ENCODE measurements around the gene PDZD2.
A peak's percentile ranks its signal among the peaks of the same experiment; 100 is the strongest.
"Not testable (repeated sequence)": the region's sequence is repeated elsewhere in the genome, so short reads cannot be mapped to it uniquely, and the experiment has no call there.

PDZD2 gene

DNA sequence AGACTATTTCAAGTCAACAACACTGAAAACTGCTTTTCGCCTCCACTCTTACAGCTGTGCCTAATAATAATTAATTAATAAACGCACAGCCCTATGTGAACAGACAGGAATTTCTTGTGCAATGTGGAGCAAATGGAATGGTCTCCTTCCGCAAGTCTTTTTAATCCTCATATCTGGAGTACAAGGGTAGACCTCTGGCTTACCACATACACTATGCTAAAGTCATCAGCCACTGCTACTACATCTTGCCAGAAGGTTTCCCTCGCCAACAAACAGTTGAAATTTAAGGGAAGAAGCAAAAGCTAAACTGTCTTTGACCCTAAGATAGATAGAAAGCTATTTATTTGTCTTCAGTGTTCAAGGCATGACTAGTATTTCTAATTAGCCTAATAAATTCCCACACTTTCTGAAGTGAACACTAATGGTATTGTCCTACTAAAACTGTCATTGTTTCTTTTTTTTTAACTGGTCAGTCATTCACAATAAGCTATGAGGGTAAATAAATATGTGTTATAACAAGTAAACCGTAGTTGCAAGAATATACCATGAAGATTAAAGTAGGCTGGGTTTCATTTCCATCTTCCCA, 471.3 kb downstream of the PDZD2 start:
- Mint-ChIP-seq H3K27me3 (no peaks in the 10 kb centered on the region), H3K36me3 (ENCODE audit: low read depth) (peaks cover 89% of the 10 kb centered on the region), H3K27ac (no peak overlapping the region), H3K9me3 (no peaks in the 10 kb centered on the region), H3K4me3 (no peak overlapping the region), H3K4me1 (ENCODE audit: low read depth) (peaks cover 14% of the 10 kb centered on the region)
- DNase-seq: no peak

DNA sequence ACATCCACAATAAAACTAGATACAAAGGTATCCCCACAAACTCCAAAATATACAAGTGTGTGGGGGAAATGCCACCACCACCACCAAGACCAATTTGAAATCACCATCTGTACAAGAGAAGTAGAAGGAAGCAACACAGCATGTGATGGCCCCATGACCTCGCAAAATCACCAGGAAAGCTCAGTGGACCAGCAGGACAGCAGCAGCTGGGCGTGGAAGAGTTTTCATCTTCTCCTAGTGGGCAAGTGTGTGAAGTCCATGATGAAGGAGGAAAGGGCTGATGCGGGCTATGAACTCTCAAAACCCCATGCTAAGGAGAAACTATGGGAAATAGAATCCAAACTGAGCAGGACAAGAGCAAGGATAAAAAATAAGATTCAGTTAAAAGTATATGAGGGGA, 477.1 kb downstream of the PDZD2 start:
- peak overlapping the region; percentile 92 for H3K27ac Mint-ChIP-seq
- peaks cover 89% of the 10 kb centered on the region for H3K36me3 Mint-ChIP-seq (ENCODE audit: low read depth)
- no peaks in the 10 kb centered on the region for H3K9me3 Mint-ChIP-seq
- DNase-seq: no peak
- no peaks in the 10 kb centered on the region for H3K27me3 Mint-ChIP-seq
- no peak overlapping the region for H3K4me3 Mint-ChIP-seq
- peaks cover 51% of the 10 kb centered on the region for H3K4me1 Mint-ChIP-seq (ENCODE audit: low read depth)

DNA sequence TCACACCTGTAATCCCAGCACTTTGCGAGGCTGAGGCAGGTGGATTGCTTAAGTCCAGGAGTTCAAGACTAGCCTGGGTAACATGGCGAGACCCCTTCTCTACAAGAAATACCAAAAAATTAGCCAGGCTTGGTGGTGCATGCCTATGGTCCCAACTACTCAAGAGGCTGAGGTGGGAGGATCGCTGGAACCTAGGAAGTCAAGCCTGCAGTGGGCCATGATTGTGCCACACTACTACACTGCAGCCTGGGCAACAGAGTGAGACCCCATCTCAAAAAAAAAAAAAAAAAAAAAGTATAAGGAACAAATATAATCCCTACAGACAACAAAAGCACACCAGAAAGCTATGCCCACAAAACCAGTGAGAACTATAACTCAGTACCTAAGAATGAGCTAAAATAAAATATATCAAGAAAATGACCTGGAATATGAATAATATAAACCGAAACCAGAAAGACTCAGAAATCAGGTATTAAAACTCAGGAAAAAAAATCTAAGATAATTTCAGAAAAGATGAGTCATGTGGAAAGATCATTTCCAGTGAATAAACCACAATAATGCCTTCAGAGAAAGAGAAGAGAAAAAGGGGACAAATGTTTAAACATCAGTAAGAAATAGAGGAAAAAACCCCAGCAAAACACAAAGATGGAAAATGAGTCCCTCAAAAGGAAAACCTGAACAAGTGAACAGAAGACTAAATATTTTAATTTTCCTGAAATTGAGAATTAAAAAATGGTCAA, 477.8 kb downstream of the PDZD2 start:
- H3K9me3 Mint-ChIP-seq: no peaks in the 10 kb centered on the region
- no peaks in the 10 kb centered on the region for H3K27me3 Mint-ChIP-seq
- peaks cover 51% of the 10 kb centered on the region for H3K4me1 Mint-ChIP-seq (ENCODE audit: low read depth)
- H3K27ac Mint-ChIP-seq: peak overlapping the region; percentile 92
- DNase-seq: no peak
- H3K4me3 Mint-ChIP-seq: peak overlapping the region; percentile 42
- H3K36me3 Mint-ChIP-seq (ENCODE audit: low read depth): peaks cover 88% of the 10 kb centered on the region

DNA sequence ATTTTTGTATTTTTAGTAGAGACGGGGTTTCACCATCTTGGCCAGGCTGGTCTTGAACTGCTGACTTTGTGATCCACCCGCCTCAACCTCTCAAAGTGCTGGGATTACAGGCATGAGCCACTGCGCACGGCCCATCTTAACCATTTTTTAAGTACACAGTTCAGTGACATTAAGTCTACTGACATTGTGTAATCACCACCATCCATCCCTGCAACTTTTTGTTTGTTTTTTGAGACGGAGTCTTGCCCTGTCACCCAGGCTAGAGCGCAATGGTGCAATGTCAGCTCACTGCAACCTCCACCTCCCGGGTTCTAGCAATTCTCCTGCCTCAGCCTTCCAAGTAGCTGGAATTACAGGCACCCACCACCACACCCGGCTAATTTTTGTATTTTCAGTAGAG, 480.0 kb downstream of the PDZD2 start:
- H3K36me3 Mint-ChIP-seq (ENCODE audit: low read depth): peaks cover 91% of the 10 kb centered on the region
- DNase-seq, H3K9me3 Mint-ChIP-seq, H3K27me3 Mint-ChIP-seq, H3K4me3 Mint-ChIP-seq: not testable (repeated sequence)
- H3K27ac Mint-ChIP-seq: peak overlapping the region; percentile 77
- H3K4me1 Mint-ChIP-seq (ENCODE audit: low read depth): peaks cover 70% of the 10 kb centered on the region

DNA sequence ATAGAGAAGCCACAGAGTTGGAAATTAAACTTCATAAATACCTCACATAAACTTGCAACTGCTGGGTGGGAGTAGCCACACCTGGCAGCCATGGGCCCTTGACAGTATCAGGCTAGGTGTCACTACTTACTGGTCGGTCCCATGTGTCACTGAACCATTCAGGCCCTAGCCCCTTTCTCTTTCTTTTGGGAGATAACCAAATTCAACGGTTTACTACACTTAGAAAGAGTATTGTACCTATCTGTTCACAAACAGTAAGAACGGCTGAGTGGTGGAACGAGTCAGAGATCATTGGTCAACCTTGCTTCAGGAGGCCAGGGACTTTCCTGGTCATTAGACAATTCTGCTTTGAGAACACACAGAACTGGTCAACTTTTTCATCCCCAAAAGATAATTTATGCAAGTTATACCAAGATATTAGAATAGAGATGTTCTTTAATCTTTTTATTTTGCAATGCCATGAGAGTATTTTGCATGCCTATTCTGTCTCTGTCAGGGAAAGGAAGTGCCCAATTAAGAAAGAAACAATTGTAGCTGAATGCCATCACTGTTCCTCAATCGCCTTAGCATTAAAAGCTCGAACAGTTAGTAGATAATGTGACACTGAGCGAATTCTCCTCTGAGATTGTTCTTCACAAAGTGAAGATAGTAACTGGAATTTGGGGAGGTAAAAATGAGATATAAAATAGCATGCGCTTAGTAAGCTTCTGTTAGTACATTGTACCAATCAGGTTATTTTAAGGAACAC, 484.3 kb downstream of the PDZD2 start:
- peak overlapping the region; percentile 30 for H3K27ac Mint-ChIP-seq
- peaks cover 92% of the 10 kb centered on the region for H3K36me3 Mint-ChIP-seq (ENCODE audit: low read depth)
- H3K4me3 Mint-ChIP-seq: no peak overlapping the region

DNA sequence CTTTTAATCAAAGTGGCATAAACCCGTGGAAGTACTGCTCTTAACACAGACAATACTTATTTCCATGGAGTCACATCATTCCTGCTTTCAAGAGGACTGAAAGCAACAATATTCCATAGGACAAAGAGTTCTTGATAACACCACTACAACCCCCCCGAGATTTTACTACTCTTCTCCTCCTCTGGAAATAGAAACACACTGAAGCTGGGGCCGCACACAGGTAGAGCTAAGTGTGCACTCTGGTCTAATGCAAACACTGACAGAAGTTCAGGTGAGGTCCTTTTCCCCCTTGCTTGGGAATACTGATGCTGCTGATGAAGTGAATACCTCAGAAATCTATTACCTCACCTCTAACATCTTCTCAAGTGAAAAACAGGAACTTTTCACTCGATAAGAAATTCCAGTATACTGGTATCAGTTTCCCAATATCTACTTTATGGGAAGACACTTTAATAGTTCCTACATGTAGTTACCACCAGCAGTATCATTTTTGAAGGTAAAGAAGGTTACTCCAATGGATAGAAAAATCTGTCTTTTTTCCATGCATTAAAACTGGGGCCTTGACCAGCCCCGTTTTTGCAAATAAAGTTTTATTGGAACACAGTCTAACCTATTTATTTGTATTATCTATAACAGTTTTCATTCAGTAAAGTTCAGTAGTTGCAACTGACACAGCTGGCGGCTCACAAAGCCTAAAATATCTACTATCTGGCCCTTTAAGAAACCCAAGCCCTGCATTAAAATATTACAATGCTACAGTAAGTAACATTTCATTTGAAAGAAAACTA, 485.2 kb downstream of the PDZD2 start:
- H3K4me1 Mint-ChIP-seq (ENCODE audit: low read depth): peaks cover 62% of the 10 kb centered on the region
- no peak overlapping the region for H3K4me3 Mint-ChIP-seq
- H3K27ac Mint-ChIP-seq: peak overlapping the region; percentile 5
- H3K27me3 Mint-ChIP-seq: no peaks in the 10 kb centered on the region
- no peak for DNase-seq
- H3K9me3 Mint-ChIP-seq: no peaks in the 10 kb centered on the region
- H3K36me3 Mint-ChIP-seq (ENCODE audit: low read depth): peaks cover 91% of the 10 kb centered on the region

More for the DNA sequence above, 484.3 kb downstream of the PDZD2 start:
- Mint-ChIP-seq H3K27me3 (no peaks in the 10 kb centered on the region), H3K4me1 (ENCODE audit: low read depth) (peaks cover 61% of the 10 kb centered on the region), H3K9me3 (no peaks in the 10 kb centered on the region)
- no peak for DNase-seq

DNA sequence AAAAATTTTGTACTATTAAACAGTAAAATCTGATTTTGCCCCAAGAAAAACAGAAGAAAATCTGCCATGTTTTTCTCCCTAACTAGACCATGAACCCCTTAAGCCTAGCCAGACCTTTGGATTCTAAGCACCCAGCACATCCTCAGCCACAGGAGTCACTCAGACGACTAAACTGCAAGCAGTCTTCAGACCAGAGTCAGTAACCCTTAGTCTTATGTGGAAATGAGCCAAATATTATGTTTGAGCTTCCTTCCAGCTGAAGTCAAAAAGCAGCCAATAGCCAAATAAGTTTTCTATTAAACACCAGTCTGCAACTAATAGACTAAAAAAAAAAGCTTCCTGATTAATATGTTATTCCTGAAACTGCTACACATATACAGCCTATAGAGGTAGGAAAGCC, 487.8 kb downstream of the PDZD2 start:
- no peak for DNase-seq
- H3K27ac Mint-ChIP-seq: peak overlapping the region; percentile 55
- peaks cover 71% of the 10 kb centered on the region for H3K4me1 Mint-ChIP-seq (ENCODE audit: low read depth)
- no peaks in the 10 kb centered on the region for H3K27me3 Mint-ChIP-seq
- H3K4me3 Mint-ChIP-seq: no peak overlapping the region
- H3K9me3 Mint-ChIP-seq: no peaks in the 10 kb centered on the region
- peaks cover 93% of the 10 kb centered on the region for H3K36me3 Mint-ChIP-seq (ENCODE audit: low read depth)

DNA sequence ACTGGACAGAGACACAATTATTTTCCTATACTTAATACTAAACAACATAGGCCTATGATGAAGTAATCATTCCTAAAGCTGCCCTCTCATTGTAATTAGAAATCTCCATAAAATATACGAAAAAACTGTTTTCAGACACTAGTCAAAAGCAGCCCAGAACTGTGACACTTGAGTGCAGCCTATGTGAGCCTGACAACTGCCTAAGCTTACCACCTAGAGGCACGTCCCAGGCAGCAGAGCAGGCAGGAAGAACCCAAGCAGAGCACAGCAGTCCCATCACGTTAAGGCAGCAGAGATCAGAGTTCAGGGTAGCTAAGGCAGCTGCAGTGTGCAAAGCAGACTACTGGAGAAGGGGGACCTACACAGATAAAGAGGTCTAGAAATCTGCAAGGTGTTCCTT, 488.8 kb downstream of the PDZD2 start:
- peaks cover 65% of the 10 kb centered on the region for H3K4me1 Mint-ChIP-seq (ENCODE audit: low read depth)
- DNase-seq: no peak
- H3K9me3 Mint-ChIP-seq: no peaks in the 10 kb centered on the region
- no peak overlapping the region for H3K4me3 Mint-ChIP-seq
- H3K36me3 Mint-ChIP-seq (ENCODE audit: low read depth): peaks cover 89% of the 10 kb centered on the region
- H3K27ac Mint-ChIP-seq: peak overlapping the region; percentile 53
- H3K27me3 Mint-ChIP-seq: no peaks in the 10 kb centered on the region

DNA sequence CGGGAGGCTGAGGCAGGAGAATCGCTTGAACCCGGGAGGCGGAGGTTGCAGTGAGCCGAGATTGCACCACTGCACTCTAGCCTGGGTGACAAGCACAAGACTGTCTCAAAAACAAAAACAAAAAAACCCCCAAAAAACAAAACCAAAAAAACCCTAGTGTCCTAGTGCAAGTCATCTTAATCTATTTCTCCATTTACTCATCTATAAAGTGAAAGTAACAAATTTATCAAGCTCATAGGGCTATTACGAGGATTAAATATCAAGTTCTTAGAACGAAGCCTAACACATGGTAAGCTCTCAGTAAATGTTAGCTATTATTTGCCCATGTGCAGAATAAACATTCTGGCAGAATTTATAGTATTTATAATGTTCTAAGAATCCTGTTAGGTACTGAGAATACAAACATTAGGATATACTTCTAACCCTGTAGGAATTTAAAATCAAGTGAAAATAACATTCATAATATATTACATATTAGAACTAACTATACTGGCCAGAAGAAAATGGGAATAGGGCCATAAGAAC, 490.2 kb downstream of the PDZD2 start:
- Mint-ChIP-seq H3K9me3 (no peaks in the 10 kb centered on the region), H3K36me3 (ENCODE audit: low read depth) (peaks cover 87% of the 10 kb centered on the region), H3K27me3 (no peaks in the 10 kb centered on the region), H3K4me1 (ENCODE audit: low read depth) (peaks cover 61% of the 10 kb centered on the region), H3K4me3 (no peak overlapping the region), H3K27ac (peak overlapping the region; percentile 79)
- no peak for DNase-seq

DNA sequence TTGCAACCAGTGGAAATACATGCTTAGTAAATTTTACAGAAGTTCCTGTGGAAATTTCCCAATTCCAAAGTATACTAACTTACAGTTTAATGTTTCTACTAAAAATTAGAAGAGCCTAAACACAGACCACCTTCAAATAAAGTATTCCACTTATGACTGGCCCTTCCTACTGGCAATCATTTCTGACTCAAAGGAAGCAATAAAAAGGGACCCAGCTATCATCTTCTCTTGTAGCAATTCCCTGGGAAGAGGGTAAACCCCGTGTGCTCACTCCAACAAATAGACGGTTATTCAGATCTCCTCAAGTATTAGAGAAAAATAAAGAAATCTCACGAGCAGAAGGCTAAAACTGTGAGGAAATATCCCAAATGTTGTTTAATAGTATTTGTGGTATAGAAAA, 491.9 kb downstream of the PDZD2 start:
- H3K36me3 Mint-ChIP-seq (ENCODE audit: low read depth): peaks cover 84% of the 10 kb centered on the region
- H3K9me3 Mint-ChIP-seq: no peaks in the 10 kb centered on the region
- peaks cover 61% of the 10 kb centered on the region for H3K4me1 Mint-ChIP-seq (ENCODE audit: low read depth)
- no peak overlapping the region for H3K27ac Mint-ChIP-seq
- DNase-seq: no peak
- H3K27me3 Mint-ChIP-seq: no peaks in the 10 kb centered on the region
- no peak overlapping the region for H3K4me3 Mint-ChIP-seq

DNA sequence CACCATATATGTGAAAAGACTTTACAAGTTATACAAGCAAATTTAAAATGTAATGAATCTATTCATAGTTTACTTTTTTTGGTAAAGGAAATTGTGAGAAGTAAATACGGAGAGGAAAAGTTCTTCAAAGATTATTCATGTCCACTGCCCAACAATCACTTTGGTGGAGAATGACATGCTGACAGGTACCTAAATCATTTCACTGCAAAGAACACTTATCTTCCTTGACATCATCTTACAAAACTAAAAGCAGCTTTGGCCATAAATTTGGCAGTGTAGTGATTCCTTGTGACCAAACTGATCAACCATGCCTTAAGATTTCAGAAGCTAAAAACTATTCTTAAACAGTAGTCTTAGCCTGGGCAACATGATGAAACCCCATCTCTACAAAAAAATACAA, 492.7 kb downstream of the PDZD2 start:
- Mint-ChIP-seq H3K9me3 (no peaks in the 10 kb centered on the region), H3K27me3 (no peaks in the 10 kb centered on the region), H3K27ac (peak overlapping the region; percentile 57), H3K4me3 (no peak overlapping the region), H3K36me3 (ENCODE audit: low read depth) (peaks cover 84% of the 10 kb centered on the region), H3K4me1 (ENCODE audit: low read depth) (peaks cover 53% of the 10 kb centered on the region)
- no peak for DNase-seq

DNA sequence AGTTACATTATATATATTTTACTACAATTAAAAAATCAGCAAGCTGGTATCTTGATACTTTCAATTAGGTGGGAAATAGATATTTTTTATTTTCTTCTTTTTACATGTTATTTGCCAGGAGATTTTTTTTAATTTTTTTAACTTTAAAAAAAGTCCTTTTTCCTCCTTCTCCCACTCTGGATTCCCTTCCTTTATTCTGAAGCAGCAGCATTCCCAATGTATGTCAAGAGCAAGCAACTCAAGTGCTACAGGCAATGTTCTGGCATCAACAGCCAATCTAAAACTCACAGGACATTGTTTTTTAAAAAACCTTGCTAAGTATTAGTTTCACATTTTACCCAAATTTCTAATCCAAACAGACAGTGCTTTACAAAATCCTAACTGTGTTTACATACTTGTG, 493.8 kb downstream of the PDZD2 start:
- no peak for DNase-seq
- Mint-ChIP-seq H3K27ac (peak overlapping the region; percentile 27), H3K4me1 (ENCODE audit: low read depth) (peaks cover 51% of the 10 kb centered on the region), H3K36me3 (ENCODE audit: low read depth) (peaks cover 78% of the 10 kb centered on the region), H3K4me3 (no peak overlapping the region), H3K9me3 (no peaks in the 10 kb centered on the region), H3K27me3 (no peaks in the 10 kb centered on the region)

DNA sequence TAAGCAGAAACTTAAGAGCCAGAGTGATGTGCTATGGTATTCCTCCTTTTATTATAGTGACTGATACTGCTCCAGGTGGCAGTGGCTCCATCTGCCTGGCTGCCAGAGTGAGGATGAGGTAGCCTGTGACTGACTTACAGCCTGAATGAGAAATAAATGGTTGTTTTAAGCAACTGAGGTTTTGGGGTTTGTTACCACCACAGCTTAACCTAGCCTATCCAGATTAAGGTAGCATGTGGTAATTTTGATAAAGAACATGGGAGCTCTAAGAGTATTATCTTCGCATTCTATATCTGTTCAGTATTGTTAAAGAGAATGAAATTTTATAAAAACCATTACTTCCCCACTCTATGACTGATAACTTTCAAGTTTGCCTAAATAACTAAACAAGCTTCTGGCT, 496.2 kb downstream of the PDZD2 start:
- no peak overlapping the region for H3K4me3 Mint-ChIP-seq
- peaks cover 52% of the 10 kb centered on the region for H3K4me1 Mint-ChIP-seq (ENCODE audit: low read depth)

DNA sequence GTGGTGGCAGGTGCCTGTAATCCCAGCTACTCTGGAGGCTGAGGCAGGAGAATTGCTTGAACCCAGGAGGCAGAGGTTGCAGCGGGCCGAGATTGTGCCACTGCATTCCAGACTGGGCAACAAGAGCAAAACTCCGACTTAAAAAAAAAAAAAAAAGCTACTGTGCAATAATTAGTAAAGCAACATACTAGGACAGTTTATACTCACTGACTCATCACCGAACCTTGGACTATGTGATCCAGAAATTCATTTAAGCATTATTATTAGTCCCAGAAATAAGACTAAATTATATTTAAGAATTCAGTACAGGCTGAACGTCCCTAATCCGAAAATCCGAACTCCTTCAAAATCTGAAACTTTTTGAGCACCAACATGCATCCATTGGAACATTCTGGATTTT, 497.4 kb downstream of the PDZD2 start:
- no peaks in the 10 kb centered on the region for H3K27me3 Mint-ChIP-seq
- H3K4me1 Mint-ChIP-seq (ENCODE audit: low read depth): peaks cover 49% of the 10 kb centered on the region
- no peaks in the 10 kb centered on the region for H3K9me3 Mint-ChIP-seq
- DNase-seq: no peak
- H3K4me3 Mint-ChIP-seq: no peak overlapping the region
- peaks cover 76% of the 10 kb centered on the region for H3K36me3 Mint-ChIP-seq (ENCODE audit: low read depth)
- no peak overlapping the region for H3K27ac Mint-ChIP-seq

More for the DNA sequence above, 496.2 kb downstream of the PDZD2 start:
- no peak for DNase-seq
- H3K36me3 Mint-ChIP-seq (ENCODE audit: low read depth): peaks cover 76% of the 10 kb centered on the region
- H3K27ac Mint-ChIP-seq: peak overlapping the region; percentile 57
- no peaks in the 10 kb centered on the region for H3K9me3 Mint-ChIP-seq
- no peaks in the 10 kb centered on the region for H3K27me3 Mint-ChIP-seq
